GM18909 (cell line): ENCODE data around the gene PANX1.
"Not testable (repeated sequence)": the region's sequence is repeated elsewhere in the genome, so short reads cannot be mapped to it uniquely, and the experiment has no call there.

Experiments
- ATAC-seq: cut with Tn5 transposase; IDR thresholded peaks from one replicate; pipeline ENCODE4 v1.9.1; 2021; ENCODE audit warnings: mild to moderate bottlenecking; ENCODE audit not compliant: unreplicated experiment, poor library complexity

PANX1 gene, protein sequence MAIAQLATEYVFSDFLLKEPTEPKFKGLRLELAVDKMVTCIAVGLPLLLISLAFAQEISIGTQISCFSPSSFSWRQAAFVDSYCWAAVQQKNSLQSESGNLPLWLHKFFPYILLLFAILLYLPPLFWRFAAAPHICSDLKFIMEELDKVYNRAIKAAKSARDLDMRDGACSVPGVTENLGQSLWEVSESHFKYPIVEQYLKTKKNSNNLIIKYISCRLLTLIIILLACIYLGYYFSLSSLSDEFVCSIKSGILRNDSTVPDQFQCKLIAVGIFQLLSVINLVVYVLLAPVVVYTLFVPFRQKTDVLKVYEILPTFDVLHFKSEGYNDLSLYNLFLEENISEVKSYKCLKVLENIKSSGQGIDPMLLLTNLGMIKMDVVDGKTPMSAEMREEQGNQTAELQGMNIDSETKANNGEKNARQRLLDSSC

GRCh38 chr11:94128746-94129511 is at the start of gene PANX1:
PANX1 (plus strand) TSS chr11:94128841; CDS start chr11:94129313, 472 bp downstream.
- ATAC-seq = peak; percentile 92

GRCh38 chr11:94084164-94084563 is 44.5 kb upstream of the PANX1 start:
- no peak for ATAC-seq

DNA sequence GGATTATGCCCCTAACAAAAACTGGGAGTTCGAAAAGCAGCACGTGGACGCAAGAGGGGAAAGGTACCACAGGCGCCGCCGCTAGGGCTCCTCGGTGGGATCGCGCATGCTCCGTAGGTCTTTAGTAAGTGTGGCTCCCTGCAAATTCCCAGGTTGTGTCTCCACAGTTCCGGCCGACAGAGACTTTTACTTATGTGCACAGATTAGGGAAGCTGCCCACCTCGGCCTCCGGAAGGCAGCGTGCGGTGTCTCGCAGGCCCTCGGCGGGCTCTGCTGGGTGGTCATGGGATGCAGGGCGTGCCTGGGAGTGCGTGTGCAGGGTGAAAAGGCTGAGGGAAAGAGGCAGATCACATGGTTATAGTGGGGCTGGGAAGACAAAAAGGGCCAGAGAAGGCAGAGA is 39.7 kb upstream of the PANX1 start:
- no peak for ATAC-seq

- ATAC-seq = no peak
Observed at GRCh38 chr11:94089341-94089740, 39.3 kb upstream of the PANX1 start.

DNA sequence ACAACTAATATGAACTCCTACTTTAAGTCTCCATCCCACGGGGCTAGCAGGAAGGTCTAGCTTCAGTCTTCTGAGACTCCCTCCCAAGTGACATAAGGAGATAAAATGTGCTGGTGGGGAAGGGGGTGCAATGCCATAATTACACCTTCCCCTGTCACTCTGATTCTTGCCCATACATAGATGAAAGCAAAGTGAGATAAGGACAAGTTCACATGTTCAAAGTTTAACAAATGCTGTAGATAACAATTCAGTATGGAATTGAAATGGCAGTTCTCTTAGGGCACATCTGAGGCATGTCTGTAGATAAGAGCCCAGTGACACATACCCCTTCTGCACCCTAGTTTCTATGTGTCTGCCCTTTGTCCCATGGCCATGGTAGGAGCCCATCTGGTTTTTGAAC is 38.2 kb upstream of the PANX1 start:
- ATAC-seq = no peak

DNA sequence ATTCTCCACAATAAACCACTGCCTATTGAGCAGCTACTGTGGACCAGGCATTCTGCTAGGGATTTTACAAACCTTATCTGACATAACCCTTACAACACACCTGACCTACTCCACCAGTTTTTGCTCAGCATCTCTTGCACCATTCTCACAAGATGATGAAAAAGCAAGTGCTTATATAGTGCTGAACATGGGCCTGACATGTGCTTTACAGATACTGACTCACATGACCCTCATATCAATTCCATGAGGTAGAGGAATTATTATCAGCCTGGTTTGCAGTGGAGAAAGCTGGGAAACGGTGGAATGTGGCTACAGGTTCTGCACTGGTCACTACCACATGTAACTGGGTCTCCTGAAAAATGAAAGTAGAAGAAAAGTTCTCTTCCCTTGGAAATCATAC is 37.5 kb upstream of the PANX1 start:
- ATAC-seq = no peak

GRCh38 chr11:94100253-94100652 is 28.4 kb upstream of the PANX1 start:
- no peak for ATAC-seq

DNA sequence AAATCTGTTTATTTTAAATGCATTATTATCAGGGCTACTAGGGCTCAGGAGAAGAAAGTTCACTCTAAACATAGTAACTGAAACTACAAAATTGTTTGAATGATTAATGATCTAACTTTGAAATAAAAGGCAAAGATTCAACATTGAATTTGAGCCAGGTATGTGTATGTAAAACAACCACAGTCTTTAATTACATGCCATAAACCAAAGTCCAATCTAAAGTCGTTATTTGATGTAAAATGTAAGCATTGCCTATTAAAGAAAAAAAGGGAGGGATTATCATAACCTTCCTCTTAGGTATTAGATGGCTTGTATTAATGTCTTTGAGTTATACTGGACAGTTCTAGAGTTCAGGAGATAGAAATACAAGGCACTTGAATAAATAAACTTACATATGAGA is 25.2 kb upstream of the PANX1 start:
- ATAC-seq = no peak

- ATAC-seq = no peak
Observed at GRCh38 chr11:94104734-94105133, 23.9 kb upstream of the PANX1 start.

GRCh38 chr11:94106716-94107115 is 21.9 kb upstream of the PANX1 start:
- no peak for ATAC-seq

- no peak for ATAC-seq
Observed at GRCh38 chr11:94107363-94107762, 21.3 kb upstream of the PANX1 start.

DNA sequence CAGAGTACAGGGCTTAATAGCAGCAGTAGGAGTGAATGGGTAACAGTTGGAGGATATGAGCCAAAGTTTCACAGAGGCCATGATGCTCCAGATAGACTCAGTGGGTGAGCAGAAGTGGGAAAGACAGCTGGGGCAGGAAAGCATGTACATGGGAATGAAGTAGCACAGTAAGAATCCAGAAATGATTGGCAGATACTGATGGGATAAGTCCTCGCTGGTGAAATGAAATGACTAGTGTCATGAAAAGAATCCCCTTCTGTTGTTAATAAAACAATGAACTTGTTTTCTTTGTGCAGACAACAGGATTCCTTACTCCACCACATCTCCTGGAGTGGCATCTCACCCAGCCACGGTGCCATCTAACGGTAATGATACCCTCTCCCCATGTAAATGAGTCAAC is 17.4 kb upstream of the PANX1 start:
- ATAC-seq = no peak

GRCh38 chr11:94111660-94112059 is 17.0 kb upstream of the PANX1 start:
- ATAC-seq = no peak

DNA sequence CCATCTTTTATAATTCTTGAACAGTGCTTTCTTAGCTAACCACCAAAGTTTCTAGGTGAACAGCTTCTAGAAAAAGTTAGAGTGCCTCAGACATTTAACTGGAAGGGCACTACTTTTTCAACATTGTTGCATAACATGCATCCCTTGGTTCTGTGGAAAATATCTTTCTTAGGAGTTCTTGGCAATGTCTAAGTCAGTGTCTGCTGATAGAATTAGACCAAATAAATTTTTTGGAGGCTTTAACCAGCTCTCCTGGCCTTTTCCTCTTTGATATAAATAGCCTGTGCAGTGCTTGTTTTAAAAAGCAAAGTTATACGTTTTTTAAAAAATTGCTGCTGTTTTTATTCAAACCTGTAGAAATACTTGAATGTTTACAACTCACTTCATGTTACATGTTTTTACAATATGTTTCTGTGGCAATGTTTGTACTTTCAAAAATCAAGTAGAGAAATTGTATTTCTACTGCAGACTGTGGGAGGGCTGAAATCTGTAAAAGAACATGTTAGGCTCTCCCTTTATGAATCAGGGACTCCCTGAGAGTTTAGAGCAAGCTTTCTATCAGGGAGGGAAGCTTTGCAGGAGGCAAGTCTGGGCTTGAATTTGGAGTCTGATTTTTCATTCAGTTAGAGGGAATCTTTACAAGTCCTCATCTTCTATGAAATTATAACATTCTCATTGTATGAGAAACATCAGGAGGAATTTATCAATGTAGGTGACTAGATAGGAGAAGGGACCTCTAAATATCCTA is 16.3 kb upstream of the PANX1 start:
- ATAC-seq = no peak

DNA sequence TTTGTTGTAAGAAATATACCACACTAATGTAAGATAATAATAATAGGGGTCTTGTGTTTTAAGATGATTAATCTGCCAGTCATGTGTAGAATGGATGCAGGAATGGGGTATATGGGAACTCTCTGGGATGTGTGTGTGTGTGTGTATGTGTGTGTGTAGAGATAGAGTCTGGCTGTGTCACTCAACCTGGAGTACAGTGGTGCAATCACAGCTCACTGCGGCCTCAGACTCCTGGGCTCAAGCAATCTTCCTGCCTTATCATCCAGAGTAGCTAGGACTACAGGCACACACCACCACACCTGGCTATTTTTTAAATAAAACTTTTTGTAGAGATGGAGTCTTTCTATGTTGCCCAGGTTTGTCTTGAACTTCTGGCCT is 11.5 kb upstream of the PANX1 start:
- no peak for ATAC-seq

DNA sequence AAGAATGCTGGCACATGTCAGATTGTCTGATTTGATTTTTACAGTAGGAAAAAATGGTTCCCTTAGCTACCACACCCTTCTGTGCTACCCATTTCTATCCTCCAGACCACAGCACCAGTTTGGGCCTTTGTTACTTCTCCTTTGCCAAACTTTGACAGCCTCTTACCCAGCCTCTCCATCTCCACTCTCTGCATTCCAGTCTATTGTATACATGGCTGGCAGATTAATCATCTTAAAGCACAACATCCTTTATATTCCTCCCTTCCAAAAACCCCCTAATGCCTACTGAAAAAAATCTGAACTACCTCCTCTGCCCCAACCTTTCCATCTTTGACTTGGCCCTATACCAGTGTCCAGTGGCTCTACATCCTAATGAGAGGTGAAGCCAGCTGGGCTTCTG is 10.8 kb upstream of the PANX1 start:
- ATAC-seq = no peak

GRCh38 chr11:94119676-94120075 is 9.0 kb upstream of the PANX1 start:
- ATAC-seq = not testable (repeated sequence)

- ATAC-seq = not testable (repeated sequence)
Observed at GRCh38 chr11:94120516-94120915, 8.1 kb upstream of the PANX1 start.

DNA sequence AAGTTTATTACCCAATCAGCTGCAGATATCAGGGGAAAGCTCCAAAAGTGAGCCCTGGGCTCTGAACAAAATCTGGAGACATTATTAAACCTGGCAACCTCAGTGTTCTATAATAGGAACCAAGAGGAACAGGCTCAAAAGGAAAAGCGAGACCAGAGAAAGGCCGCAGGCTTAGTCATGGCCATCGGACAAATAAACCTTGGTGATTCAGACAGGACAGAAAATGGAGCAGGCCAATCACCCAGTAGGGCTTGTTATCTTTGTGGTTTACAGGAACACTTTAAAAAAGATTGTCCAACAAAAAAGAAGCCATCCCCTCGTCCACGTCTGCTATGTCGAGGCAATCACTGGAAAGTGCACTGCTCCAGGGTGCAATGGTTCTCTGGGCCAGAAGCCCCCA is 7.7 kb upstream of the PANX1 start:
- ATAC-seq = no peak

- no peak for ATAC-seq
Observed at GRCh38 chr11:94125407-94126115, 3.1 kb upstream of the PANX1 start.
